ENCODE data around the gene KREMEN1. TPM values are rescaled to one million over a fixed set of nuclear protein-coding genes. Genes with fewer than 3 reads are reported as not detected.

KREMEN1 gene
- total and polyA plus RNA-seq, 2 donors (not counting 1 experiment from before 2014, with no cell fraction given): 0.01 TPM; not detected in 1

DNA sequence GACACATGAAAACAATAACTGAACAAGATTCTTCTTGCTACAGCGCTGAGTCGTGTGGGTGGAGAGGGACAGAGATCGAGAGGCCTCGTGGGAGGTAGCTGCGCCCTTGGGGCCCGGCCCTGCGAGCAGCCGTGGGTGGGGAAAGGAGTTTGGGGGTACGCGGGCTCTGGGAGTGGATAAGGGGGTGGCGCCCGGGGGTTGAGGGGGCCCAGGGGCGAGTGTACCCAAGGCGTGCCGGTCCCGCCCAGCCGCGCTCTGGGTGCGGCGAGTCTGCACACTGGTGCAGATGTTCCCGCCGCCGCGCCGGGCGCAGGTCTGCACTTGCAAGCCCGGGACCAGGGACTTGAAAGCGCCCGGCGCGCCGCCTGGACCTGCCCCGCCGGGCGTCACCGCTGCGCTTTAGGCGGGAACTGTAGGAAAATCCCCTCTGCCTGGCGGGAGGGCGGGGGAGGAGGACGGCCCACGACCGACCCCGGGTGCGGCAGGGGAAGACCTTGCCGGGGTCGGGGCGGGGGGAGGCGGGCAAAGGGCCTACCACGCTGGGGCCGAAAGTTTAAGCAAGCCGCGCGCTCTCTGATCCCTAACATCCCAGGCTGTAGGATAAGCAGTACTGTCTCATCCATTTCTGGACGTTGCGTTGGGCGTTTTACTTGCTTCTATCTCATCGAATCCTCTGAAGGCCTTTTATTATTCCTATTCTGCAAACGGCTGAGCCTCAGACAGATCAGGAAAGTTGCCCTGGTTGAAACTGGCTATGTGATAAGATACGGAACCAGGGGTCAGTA, 1.4 kb upstream of the KREMEN1 start:
- 1% methylated on average over 52 of the region's 60 CpGs for WGBS (ENCODE audit: insufficient coverage)
- H2AFZ ChIP-seq (ENCODE audit: insufficient read depth, low read depth, low read length, poor library complexity, severe bottlenecking): peak overlapping the region; percentile 54
- H3K4me3 ChIP-seq (ENCODE audit: control extremely low read depth in 1 of 5, extremely low read depth in 1 of 5, insufficient read depth in 1 of 5, low read depth in 2 of 5, low read length in 4 of 5): peak overlapping the region in 3 of 5 experiments; percentile 16 to 59 (median 23)
- Mint-ChIP-seq H3K4me3 (peak overlapping the region; percentile 84), H3K27ac (no peak overlapping the region), H3K27me3 (peaks cover 62% of the 10 kb centered on the region), H3K4me1 (peaks cover 24% of the 10 kb centered on the region), H3K9me3 (ENCODE audit: insufficient read depth) (no peaks in the 10 kb centered on the region)
- intact Hi-C loops (cut with micrococcal nuclease): loop anchor here (2.0 to 10.0 kb wide), 2 partner anchors 189 to 313 kb away; partner anchors contain the start of genes AP1B1 and ZNRF3
- no peaks in the 10 kb centered on the region for H3K79me2 ChIP-seq (ENCODE audit: control insufficient read depth, insufficient read depth, low read length)
- DNase-seq (peak; percentile 42), ATAC-seq (ENCODE audit: low read depth) (no peak)
- ChIA-PET CTCF (interaction anchor here (1.4 kb wide), 2 partner anchors 31 to 470 kb away, joined by 3 to 7 read pairs; no protein-coding TSS in a partner anchor), POLR2A (no interaction called here)
- H3K36me3 ChIP-seq (replicated peaks in 1 of 2; ENCODE audit: control extremely low read depth in 1 of 2, control insufficient read depth in 1 of 2, extremely low read depth in 1 of 2, insufficient read depth in 2 of 2, low read length in 1 of 2): no peaks in the 10 kb centered on the region
- no peak overlapping the region for H3K27ac ChIP-seq (ENCODE audit: low read length in 2 of 2)
- H3K9me3 ChIP-seq (ENCODE audit: control extremely low read depth in 1 of 3, control insufficient read depth in 2 of 3, insufficient read depth in 1 of 3, low read length in 2 of 3): peaks cover 0 to 18% (median 0%) of the 10 kb centered on the region in 3 donors
- peak overlapping the region; percentile 90 for H3K4me2 ChIP-seq (replicated peaks; ENCODE audit: low read depth, low read length, poor library complexity, severe bottlenecking)
- TF ChIP-seq EZH2 (IDR thresholded peaks at IDR 0.05; ENCODE audit: borderline replicate concordance, insufficient read depth, low read depth, low read length, poor library complexity, severe bottlenecking): no peak
- TF ChIP-seq, protein P1, sequence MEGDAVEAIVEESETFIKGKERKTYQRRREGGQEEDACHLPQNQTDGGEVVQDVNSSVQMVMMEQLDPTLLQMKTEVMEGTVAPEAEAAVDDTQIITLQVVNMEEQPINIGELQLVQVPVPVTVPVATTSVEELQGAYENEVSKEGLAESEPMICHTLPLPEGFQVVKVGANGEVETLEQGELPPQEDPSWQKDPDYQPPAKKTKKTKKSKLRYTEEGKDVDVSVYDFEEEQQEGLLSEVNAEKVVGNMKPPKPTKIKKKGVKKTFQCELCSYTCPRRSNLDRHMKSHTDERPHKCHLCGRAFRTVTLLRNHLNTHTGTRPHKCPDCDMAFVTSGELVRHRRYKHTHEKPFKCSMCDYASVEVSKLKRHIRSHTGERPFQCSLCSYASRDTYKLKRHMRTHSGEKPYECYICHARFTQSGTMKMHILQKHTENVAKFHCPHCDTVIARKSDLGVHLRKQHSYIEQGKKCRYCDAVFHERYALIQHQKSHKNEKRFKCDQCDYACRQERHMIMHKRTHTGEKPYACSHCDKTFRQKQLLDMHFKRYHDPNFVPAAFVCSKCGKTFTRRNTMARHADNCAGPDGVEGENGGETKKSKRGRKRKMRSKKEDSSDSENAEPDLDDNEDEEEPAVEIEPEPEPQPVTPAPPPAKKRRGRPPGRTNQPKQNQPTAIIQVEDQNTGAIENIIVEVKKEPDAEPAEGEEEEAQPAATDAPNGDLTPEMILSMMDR (IDR thresholded peaks at IDR 0.05): no peak
- H3K9ac ChIP-seq (ENCODE audit: low read length): peak overlapping the region; percentile 54
- H3K27me3 ChIP-seq (replicated peaks in 1 of 4; ENCODE audit: control extremely low read depth in 1 of 4, control insufficient read depth in 3 of 4, insufficient read depth in 4 of 4, low read length in 3 of 4): peaks cover 0 to 63% (median 36%) of the 10 kb centered on the region in 4 experiments
- no peaks in the 10 kb centered on the region for H4K20me1 ChIP-seq (ENCODE audit: control insufficient read depth, insufficient read depth, low read length, poor library complexity, severe bottlenecking)
- H3K4me1 ChIP-seq (ENCODE audit: control insufficient read depth in 2 of 2, insufficient read depth in 2 of 2, low read length in 2 of 2): peaks cover 27 to 28% of the 10 kb centered on the region in 2 donors
